Measurements from ENCODE around the gene NBAS. TPM values are rescaled to one million over a fixed set of nuclear protein-coding genes. Genes with fewer than 3 reads are reported as not detected.

NBAS gene
- total RNA-seq, 1 experiment from 2014 or later: 32.5 TPM

- Histone ChIP-seq H2BK20ac (ENCODE audit: low read depth, low read length, poor library complexity, severe bottlenecking) (no peak overlapping the region), H2AFZ (ENCODE audit: low read length) (no peak overlapping the region), H3K23me2 (ENCODE audit: insufficient read length, low read depth, low read length, poor library complexity, severe bottlenecking) (no peaks in the 10 kb centered on the region), H2AK5ac (ENCODE audit: insufficient read length, low read length) (no peak overlapping the region), H3K56ac (ENCODE audit: insufficient read length, low read depth, low read length) (no peak overlapping the region), H4K5ac (ENCODE audit: insufficient read length, low read depth, low read length) (no peak overlapping the region), H3K4me1 (ENCODE audit: insufficient read depth, low read length) (no peaks in the 10 kb centered on the region), H2BK5ac (ENCODE audit: insufficient read length, low read length) (no peak overlapping the region), H3K4ac (ENCODE audit: low read depth, low read length) (no peak overlapping the region), H3K27ac (ENCODE audit: insufficient read length, low read depth, low read length) (no peak overlapping the region), H2BK120ac (ENCODE audit: low read depth, low read length, poor library complexity, severe bottlenecking) (no peak overlapping the region), H4K20me1 (ENCODE audit: control insufficient read depth, insufficient read depth, insufficient read length) (no peaks in the 10 kb centered on the region), H3K9me3 (ENCODE audit: control insufficient read depth, low read depth, low read length) (no peaks in the 10 kb centered on the region), H4K91ac (ENCODE audit: insufficient read length, low read depth, low read length) (no peak overlapping the region), H3T11ph (ENCODE audit: low read length) (no peak overlapping the region), H3K9ac (ENCODE audit: extremely low read depth, insufficient read length, low read length) (no peak overlapping the region), H3K79me1 (ENCODE audit: insufficient read depth, low read depth, low read length, poor library complexity, severe bottlenecking) (no peaks in the 10 kb centered on the region), H4K8ac (replicated peaks; ENCODE audit: insufficient read length, low read depth, low read length) (no peak overlapping the region), H3K79me2 (ENCODE audit: insufficient read depth, low read length) (no peaks in the 10 kb centered on the region), H2BK12ac (ENCODE audit: insufficient read length, low read depth, low read length) (no peak overlapping the region), H3K23ac (ENCODE audit: insufficient read length, low read depth, low read length) (no peak overlapping the region), H3K14ac (ENCODE audit: insufficient read depth, low read length) (no peak overlapping the region), H2BK15ac (ENCODE audit: low read depth, low read length) (no peak overlapping the region), H3K18ac (ENCODE audit: insufficient read length, low read depth, low read length) (no peak overlapping the region), H3K27me3 (ENCODE audit: insufficient read depth, low read length) (no peaks in the 10 kb centered on the region), H3K4me2 (ENCODE audit: insufficient read depth, insufficient read length, low read length) (no peak overlapping the region)
- H3K9me3 Mint-ChIP-seq: no peaks in the 10 kb centered on the region
- no peak for DNase-seq
- TF ChIP-seq, protein P1, sequence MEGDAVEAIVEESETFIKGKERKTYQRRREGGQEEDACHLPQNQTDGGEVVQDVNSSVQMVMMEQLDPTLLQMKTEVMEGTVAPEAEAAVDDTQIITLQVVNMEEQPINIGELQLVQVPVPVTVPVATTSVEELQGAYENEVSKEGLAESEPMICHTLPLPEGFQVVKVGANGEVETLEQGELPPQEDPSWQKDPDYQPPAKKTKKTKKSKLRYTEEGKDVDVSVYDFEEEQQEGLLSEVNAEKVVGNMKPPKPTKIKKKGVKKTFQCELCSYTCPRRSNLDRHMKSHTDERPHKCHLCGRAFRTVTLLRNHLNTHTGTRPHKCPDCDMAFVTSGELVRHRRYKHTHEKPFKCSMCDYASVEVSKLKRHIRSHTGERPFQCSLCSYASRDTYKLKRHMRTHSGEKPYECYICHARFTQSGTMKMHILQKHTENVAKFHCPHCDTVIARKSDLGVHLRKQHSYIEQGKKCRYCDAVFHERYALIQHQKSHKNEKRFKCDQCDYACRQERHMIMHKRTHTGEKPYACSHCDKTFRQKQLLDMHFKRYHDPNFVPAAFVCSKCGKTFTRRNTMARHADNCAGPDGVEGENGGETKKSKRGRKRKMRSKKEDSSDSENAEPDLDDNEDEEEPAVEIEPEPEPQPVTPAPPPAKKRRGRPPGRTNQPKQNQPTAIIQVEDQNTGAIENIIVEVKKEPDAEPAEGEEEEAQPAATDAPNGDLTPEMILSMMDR (conservative IDR thresholded peaks at IDR 0.05): no peak
- no peaks in the 10 kb centered on the region for H3K27me3 Mint-ChIP-seq (ENCODE audit: low read depth)
- H3K4me1 Mint-ChIP-seq: 0 out of 4 replicates have a peak, but pooled peaks cover 0 to 2% of the 10 kb centered on the region in 2 experiments
- H3K4me3 Mint-ChIP-seq: no peak overlapping the region; a peak in 1 of 5 replicates
- no peak overlapping the region; a peak in 1 of 7 replicates for H3K27ac Mint-ChIP-seq
- H3K36me3 Mint-ChIP-seq (ENCODE audit: insufficient read depth in 1 of 3, low read depth in 3 of 3): peaks cover 0 to 4% (median 4%) of the 10 kb centered on the region in 3 experiments; a peak in 4 of 7 replicates
- WGBS (ENCODE audit: extremely low coverage, insufficient read length, low lambda C conversion rate): no CpG with 5 or more reads among the region's 2 CpGs
Measured at GRCh38 chr2:15458277-15458676, 102.9 kb downstream of the NBAS start.
